ENCODE results near the gene COL8A1.
"Not testable (repeated sequence)": the region's sequence is repeated elsewhere in the genome, so short reads cannot be mapped to it uniquely, and the experiment has no call there.

Gene COL8A1

DNA sequence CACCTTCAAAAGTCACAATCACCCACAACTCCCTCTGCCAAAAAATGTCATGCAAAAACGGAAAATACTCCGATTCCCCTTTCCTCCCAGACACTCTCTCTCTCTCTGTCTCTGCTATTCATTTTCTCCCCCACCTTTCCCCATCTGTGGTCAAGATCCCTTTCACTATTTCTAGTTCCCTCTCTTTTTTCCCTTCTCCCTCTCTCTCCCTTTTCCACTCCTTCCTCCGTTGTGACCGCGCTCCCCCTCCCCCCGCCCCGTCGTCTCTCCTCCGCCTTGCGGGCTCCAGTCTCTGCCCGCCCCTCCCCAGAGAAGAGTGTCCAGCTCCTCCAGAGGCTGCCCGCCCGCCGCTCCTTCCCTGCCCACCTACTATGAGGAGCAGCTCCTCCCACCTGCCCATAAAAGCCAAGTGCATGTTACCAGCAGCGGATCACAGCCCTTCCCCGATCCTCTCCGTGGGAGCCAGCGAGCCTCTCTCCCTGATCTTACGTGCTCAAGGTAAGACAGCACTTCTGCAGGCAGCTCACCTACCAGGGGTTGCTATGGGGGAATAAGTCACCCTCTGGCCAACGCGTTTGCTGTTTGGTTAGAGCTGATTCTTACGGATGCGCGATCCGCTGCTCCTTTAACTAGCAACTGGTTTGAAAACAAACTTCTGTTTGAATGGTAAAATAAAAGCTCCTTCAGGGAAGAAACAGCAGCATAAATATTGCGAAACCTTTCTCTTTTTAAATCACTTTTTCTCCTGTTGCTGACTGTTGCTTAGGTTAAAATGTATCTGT, at the start of gene COL8A1:
Gene COL8A1 (plus strand): TSS at position 428 of the 782 bp plus-strand sequence. CDS start 152,089 bp downstream, outside the sequence.
- Mint-ChIP-seq H3K4me3 (peak within 1 kb of the TSS; percentile 49 to 54), H3K27ac (peak within 1 kb of the TSS; percentile 11 to 22), H3K9me3 (no peaks in the 10 kb centered on the region), H3K4me1 (peaks cover 16% of the 10 kb centered on the region), H3K27me3 (peaks cover 82% of the 10 kb centered on the region)
- DNase-seq (no peak), ATAC-seq (no peak)

DNA sequence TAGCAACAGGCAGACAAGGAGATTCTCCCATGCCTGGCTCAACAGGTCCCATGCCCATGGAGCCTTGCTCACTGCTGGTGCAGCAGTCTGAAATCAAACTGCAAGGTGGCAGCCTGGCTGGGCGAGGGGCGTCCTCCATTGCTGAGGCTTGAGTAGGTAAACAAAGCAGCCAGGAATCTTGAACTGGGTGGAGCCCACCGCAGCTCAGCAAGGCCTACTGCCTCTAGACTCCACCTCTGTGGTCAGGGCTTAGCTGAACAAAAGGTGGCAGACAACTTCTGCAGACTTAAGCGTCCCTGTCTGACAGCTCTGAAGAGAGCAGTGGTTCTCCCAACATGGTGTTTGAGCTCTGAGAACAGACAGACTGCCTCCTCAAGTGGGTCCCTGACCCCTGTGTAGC, 49.2 kb upstream of the COL8A1 start:
- H3K27ac Mint-ChIP-seq, DNase-seq, H3K9me3 Mint-ChIP-seq: not testable (repeated sequence)

DNA sequence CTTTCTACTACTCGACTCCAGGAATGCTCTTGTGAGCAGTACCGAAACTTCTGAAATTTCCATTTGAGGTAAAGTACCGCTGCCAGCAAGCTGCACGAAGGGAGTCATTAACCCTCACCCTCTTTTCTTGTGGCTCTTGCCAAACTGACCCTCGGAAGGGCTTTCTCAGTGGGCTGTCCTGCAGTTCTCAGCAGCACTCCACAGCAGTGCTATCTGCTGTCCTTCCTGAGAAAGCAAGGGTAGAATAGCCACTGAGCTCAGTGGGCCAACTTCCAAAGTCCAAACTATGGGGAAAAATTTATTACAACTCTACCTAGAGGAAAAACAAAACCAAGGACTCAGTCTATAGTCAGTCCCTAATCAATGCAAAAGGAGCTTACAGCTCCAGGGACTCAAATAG, 38.5 kb upstream of the COL8A1 start:
- Mint-ChIP-seq H3K4me3 (no peak overlapping the region), H3K4me1 (no peaks in the 10 kb centered on the region), H3K27me3 (no peaks in the 10 kb centered on the region), H3K27ac (no peak overlapping the region), H3K9me3 (no peaks in the 10 kb centered on the region)
- ATAC-seq (no peak), DNase-seq (no peak)

More for the DNA sequence above, 49.2 kb upstream of the COL8A1 start:
- not testable (repeated sequence) for H3K27me3 Mint-ChIP-seq, H3K4me1 Mint-ChIP-seq, ATAC-seq, H3K4me3 Mint-ChIP-seq

DNA sequence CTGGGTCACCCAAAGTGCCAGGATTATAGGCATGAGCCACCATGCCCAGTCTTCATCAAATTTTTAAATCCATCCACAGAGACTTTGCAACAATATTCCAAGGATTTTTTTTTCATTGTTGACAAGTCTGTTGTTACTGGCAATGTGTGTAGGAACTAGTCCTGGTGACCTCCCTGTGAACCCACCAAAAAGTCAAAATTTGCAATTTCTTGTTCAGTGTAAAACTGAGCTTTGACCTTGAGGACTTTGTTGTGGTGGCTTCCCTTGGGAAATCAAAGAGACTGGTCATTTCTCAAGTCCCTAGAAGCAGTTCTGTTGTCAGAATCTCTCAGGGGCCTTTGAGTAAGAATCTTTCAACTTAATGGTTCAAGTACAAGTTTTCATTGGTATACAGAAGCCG, 36.9 kb upstream of the COL8A1 start:
- H3K27ac Mint-ChIP-seq, result no peak overlapping the region
- no peaks in the 10 kb centered on the region for H3K27me3 Mint-ChIP-seq
- H3K4me1 Mint-ChIP-seq, result no peaks in the 10 kb centered on the region
- H3K4me3 Mint-ChIP-seq, result no peak overlapping the region
- DNase-seq (no peak), ATAC-seq (no peak)
- H3K9me3 Mint-ChIP-seq, result no peaks in the 10 kb centered on the region

DNA sequence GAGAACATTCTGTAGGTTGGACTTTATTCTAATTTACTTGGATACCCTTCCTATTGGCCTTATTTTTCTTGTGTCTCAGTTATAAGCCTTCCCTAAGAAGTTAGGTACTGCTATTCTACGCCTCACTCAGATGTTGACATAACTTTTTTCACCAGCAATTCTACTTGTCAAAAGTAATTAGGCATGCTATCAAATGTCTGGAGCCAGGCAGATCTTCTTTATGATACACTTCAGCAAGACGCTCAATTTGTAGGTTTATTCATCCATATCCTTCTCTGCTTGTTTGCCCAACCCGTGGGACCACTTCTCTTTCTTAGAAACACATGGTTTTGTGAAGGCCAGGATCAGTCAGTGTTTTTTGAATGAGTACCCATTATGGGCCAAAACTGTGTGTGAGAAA, 36.2 kb upstream of the COL8A1 start:
- ATAC-seq (no peak), DNase-seq (no peak)
- no peaks in the 10 kb centered on the region for H3K27me3 Mint-ChIP-seq
- no peak overlapping the region for H3K27ac Mint-ChIP-seq
- H3K4me3 Mint-ChIP-seq, result no peak overlapping the region
- no peaks in the 10 kb centered on the region for H3K9me3 Mint-ChIP-seq
- no peaks in the 10 kb centered on the region for H3K4me1 Mint-ChIP-seq

DNA sequence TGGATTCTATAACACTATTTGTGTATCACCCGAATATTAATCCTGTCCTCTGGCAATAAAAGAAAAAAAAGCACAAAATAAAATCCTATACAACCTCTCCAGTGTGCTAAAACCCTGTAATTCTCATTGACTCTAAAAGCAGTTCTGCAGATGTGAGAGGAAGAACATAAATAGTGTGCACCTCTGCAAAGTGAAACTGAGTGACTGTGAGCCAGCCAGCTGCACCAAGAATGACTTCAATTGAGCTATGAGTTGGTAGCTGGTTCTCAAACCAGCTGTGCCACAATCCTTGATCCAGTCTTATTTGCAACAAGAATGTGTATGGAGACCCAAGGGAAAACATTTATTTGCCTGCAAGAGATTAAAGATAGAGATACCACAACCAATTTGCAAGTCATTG, 31.2 kb upstream of the COL8A1 start:
- Mint-ChIP-seq H3K4me3 (no peak overlapping the region), H3K27me3 (peaks cover 7% of the 10 kb centered on the region), H3K4me1 (no peaks in the 10 kb centered on the region), H3K27ac (no peak overlapping the region), H3K9me3 (no peaks in the 10 kb centered on the region)
- no peak for ATAC-seq
- DNase-seq, result no peak

DNA sequence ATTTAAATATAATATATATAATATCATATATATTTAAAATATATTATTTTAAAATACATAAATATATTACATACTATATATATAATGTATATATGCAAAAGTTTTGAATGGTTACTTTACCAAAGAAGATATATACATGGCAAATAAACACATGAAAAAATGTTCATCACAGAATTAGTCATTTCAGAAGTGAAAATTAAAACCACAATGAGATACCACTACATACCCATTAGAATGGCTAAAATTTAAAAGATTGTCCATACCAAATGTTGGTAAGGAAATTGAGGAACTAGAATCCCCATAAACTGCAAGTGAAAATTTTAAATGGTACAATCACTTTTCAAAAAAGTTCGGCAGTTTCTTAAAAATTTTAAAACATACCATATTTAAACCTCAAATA, 23.6 kb upstream of the COL8A1 start:
- ATAC-seq, result no peak

DNA sequence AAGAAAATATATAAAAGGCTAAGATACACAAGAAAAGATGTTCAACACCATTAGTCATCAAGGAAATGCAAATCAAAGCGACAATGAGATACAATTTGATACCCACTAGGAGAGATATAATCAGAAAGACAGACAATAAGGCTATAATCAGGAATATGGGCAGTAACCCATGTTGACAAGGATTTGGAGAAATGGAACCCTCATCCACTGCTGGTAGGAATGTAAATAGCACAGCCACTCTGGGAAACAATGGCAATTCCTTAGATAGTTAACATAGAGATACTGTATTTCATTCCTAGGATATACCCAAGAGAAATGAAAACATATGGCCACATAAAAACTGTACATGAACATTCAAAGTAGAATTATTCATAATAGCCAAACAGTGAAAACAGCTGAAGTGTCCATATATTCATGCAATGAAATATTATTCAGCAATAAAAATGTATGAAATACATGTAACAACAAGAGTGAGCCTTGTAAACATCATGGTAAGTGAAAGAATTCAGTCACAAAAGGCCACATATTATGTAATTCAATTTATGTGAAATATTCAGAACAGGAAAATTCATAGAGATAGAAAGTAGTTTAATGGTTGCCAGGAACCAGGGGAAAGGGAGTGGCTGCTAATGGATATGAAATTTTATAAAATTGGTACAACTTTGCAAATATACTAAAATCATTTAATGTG, 18.2 kb upstream of the COL8A1 start:
- no peaks in the 10 kb centered on the region for H3K4me1 Mint-ChIP-seq
- peaks cover 12% of the 10 kb centered on the region for H3K27me3 Mint-ChIP-seq
- ATAC-seq (no peak), DNase-seq (no peak)
- H3K9me3 Mint-ChIP-seq, result peaks cover 0 to 7% of the 10 kb centered on the region in 2 donors
- H3K27ac Mint-ChIP-seq, result no peak overlapping the region
- H3K4me3 Mint-ChIP-seq, result no peak overlapping the region

More for the DNA sequence above, 23.6 kb upstream of the COL8A1 start:
- H3K4me3 Mint-ChIP-seq, result no peak overlapping the region
- DNase-seq, result no peak
- H3K27ac Mint-ChIP-seq, result no peak overlapping the region
- H3K4me1 Mint-ChIP-seq, result no peaks in the 10 kb centered on the region
- H3K27me3 Mint-ChIP-seq, result peaks cover 7% of the 10 kb centered on the region
- H3K9me3 Mint-ChIP-seq, result peaks cover 0 to 4% of the 10 kb centered on the region in 2 donors

DNA sequence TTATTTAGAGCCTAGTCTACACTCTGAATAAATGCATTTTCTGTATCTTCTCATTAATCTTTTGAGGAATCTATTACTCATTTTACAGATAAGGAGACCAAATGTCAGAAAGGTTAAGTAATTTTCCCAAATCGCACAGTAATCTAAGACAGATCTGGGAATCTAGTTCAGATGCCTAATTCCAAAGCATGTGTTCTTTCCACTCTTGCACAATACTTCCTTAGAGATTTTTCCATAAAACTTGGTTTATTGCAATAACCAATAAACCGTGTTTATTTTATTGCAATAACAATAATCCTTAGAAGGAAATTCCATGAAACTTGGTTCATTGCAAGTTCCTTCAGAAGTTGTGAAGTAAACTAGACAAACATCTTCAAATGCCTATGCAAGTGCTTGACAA, 17.4 kb upstream of the COL8A1 start:
- no peak for DNase-seq
- Mint-ChIP-seq H3K27ac (no peak overlapping the region), H3K27me3 (peaks cover 12% of the 10 kb centered on the region), H3K4me3 (no peak overlapping the region), H3K9me3 (peaks cover 0 to 7% of the 10 kb centered on the region in 2 donors), H3K4me1 (no peaks in the 10 kb centered on the region)
- ATAC-seq, result no peak

DNA sequence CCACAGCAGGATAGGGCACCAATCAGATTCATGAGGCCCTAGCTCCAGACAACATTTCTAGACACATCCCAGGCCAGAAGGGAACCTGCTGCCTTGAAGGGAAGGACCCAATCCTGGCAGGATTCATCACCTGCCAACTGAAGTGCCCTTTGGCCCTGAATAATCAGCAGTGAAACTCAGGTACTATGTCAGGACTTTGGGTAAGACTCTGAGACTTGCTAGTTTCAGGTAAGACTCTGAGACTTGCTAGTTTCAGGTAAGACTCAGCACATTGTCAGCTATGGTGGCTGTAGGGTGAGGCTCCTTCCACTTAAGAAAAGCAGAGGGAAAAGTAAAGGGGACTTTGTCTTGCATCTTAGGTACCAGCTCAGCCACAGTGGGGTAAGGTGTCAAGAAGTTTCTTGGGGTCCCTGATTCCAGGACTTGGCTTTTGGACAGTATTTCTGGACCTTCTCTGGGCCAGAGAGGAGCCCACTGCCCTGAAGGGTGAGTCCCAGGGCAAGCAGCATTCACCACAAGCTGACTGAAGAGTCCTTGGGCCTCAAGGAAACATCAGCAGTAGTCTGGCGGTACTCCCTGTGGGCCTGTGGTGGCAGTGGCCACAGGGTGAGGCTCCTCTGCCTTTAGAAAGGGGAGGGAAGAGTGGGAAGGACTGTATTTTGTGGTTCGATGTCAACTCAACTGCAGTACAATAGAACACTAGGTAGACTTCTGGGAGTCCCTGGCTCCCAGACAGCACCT, 13.7 kb upstream of the COL8A1 start:
- Mint-ChIP-seq H3K27ac (no peak overlapping the region), H3K27me3 (peaks cover 12% of the 10 kb centered on the region), H3K4me3 (no peak overlapping the region), H3K4me1 (peaks cover 6% of the 10 kb centered on the region), H3K9me3 (peaks cover 0 to 3% of the 10 kb centered on the region in 2 donors)
- ATAC-seq, result no peak
- no peak for DNase-seq

DNA sequence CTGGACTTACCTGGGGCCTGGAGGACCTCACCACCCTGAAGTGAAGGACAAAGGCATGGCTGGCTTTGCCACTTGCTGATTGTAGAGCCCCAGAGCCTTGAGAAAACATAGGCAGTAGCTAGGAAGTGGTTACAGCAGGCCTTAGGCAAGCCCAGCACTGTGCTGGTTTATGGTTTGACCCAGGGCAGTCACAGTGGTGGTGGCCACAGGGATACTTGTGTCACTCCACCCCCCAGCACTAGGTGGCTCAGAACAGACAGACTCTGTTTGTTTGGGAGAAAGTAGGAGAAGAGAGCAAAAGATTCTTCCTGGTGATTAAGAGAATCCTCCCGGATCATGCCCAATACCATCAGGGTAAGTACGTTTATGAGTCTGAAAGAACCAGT, 13.2 kb upstream of the COL8A1 start:
- Mint-ChIP-seq H3K9me3 (no peaks in the 10 kb centered on the region), H3K4me1 (peaks cover 6% of the 10 kb centered on the region), H3K27me3 (peaks cover 12% of the 10 kb centered on the region), H3K27ac (no peak overlapping the region), H3K4me3 (no peak overlapping the region)
- ATAC-seq (no peak), DNase-seq (no peak)

DNA sequence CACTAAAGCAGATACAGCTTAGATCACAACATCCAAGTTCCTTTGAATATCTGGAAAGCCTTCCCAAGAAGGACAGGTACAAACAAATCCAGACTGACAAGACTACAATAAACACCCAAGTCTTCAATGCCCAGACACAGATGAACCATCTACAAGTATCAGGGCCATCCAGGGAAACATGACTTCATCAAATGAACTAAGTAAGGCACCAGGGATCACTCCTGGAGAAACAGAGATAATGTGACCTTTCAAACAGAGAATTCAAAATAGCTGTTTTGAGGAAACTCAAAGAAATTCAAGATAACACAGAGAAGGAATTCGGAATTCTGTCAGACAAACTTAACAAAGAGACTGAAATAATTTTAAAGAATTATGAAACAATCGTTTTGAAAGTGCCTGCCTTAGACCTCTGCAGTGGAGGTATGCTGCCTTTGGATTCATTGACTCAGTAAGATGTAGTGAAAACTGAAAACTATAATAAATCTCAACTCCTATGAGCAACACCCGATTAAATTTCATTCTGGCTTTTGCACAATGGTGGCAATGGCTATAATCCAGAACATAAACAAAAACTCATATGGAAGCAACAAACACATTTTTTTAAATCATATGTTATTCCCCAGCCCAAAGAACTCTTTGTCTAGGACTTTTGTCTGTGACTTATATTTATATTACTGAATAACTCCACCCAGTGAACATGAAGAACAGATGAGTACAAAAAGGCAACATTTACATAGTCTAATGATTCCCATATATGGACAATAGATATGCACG, 12.6 kb upstream of the COL8A1 start:
- ATAC-seq, result no peak
- no peak for DNase-seq
- Mint-ChIP-seq H3K4me3 (no peak overlapping the region), H3K27ac (no peak overlapping the region), H3K27me3 (peaks cover 12% of the 10 kb centered on the region), H3K9me3 (no peaks in the 10 kb centered on the region), H3K4me1 (peaks cover 6% of the 10 kb centered on the region)

DNA sequence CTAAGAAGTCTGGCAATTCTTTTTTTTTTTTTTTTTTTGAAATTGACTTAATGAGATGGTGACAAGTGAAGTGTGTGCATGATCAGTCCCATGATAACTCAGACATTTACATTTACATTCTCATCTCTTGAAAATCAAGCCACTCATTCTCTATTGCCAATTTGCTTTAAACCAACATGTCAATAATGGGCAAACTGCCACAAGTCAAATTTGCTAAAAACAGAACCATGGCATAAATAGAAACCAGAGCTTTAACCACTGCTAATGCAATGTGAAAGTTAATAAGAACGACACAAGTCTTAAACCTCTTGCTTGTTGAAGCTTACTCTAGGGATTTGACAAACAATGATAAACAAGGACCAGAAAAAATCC, 12.0 kb upstream of the COL8A1 start:
- Mint-ChIP-seq H3K9me3 (no peaks in the 10 kb centered on the region), H3K27me3 (peaks cover 12% of the 10 kb centered on the region), H3K4me1 (peaks cover 6% of the 10 kb centered on the region), H3K27ac (no peak overlapping the region), H3K4me3 (no peak overlapping the region)
- ATAC-seq (no peak), DNase-seq (no peak)

DNA sequence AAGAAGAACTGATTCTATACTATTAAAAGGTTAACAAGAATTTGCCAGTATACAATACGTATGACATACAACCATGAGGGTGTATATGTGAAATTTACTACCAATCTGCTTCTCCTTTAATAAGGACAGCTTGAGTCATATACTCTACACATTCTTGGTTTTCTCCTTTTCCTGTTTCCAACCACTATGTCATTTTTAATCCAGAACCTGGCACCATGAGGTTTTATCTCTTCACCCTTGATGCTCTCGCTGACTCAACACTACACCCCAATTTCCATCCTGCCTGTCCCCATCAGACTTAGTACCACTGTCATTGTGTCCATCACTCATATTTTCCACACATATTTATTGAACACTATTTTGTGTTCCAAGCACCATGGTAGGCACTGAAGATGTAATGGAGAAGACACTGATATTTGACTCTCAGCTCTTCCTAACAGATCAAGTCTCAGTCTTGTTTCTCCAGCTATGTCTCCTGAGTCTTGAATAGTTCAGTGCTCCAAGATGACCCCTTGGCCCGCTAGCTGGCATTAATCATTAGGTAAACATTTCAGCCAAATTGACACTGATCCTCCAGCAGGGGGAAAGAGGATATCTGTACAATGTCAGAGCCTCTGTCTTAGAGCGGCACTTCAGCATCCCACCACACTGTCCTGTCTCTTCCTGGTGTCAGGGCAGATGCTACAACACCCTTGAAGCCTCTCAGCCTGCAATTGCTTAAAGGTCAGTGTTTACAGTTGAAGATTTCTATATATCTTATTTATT, 11.2 kb upstream of the COL8A1 start:
- Mint-ChIP-seq H3K27me3 (peaks cover 12% of the 10 kb centered on the region), H3K9me3 (no peaks in the 10 kb centered on the region), H3K4me3 (no peak overlapping the region), H3K27ac (no peak overlapping the region), H3K4me1 (peaks cover 6% of the 10 kb centered on the region)
- DNase-seq (peak in 1 of 2 donors; percentile 20), ATAC-seq (peak; percentile 75)

DNA sequence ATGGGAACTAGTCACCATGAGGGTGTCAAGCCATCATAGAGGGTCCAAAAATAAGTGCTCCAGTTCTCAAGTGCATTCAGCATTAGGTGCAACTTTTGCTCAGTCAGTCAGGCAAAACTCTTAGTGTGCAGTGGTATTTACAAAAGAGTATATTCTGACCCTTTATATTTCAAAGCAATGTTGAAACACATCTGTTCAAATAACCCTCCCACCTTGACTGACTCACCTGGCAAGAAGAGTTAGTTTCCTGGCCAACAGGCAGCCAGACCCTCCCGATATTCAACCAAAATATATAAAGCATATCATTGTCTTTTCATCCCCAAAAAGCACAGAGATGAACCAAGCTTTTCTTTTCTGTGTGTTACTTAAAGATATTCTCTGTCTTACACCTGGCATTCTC, 7.6 kb upstream of the COL8A1 start:
- H3K27me3 Mint-ChIP-seq, result peaks cover 28% of the 10 kb centered on the region

More for the DNA sequence above, 7.6 kb upstream of the COL8A1 start:
- DNase-seq (no peak), ATAC-seq (no peak)
- Mint-ChIP-seq H3K4me3 (no peak overlapping the region), H3K9me3 (no peaks in the 10 kb centered on the region), H3K4me1 (peaks cover 6% of the 10 kb centered on the region), H3K27ac (no peak overlapping the region)

Measured in stimulated activated naive CD8-positive, alpha-beta T cell treated with anti-CD3 and anti-CD28 coated beads, Interleukin-15, amount 100 ng/mL, for 72 hours (primary cell).